KMS-11 (cell line): ENCODE results near the gene EIF4EBP2.

Experiments used
- H2AFZ ChIP-seq: fragments of 200-600 bp; sonication (generic); 2 replicates; pipeline ENCODE4 v1.6.1; 2016; ENCODE audit warnings: antibody characterized with exemption, mixed run types, low read depth
- H3K27ac ChIP-seq: fragments of 200-600 bp; sonication (generic); 2 replicates; pipeline ENCODE4 v1.6.1; 2016; ENCODE audit warnings: mild to moderate bottlenecking, mixed run types
- H3K27me3 ChIP-seq: fragments of 200-600 bp; sonication (generic); 2 replicates; pipeline ENCODE4 v1.6.1; 2017; ENCODE audit warnings: mild to moderate bottlenecking, low read depth, mixed run types, moderate library complexity; ENCODE audit not compliant: insufficient read depth
- H3K36me3 ChIP-seq: fragments of 200-600 bp; sonication (generic); 2 replicates; pipeline ENCODE4 v1.6.1; 2017; ENCODE audit warnings: mild to moderate bottlenecking, mixed run types; ENCODE audit not compliant: insufficient read depth
- H3K4me1 ChIP-seq: fragments of 200-600 bp; sonication (generic); 2 replicates; pipeline ENCODE4 v1.6.1; 2016; ENCODE audit warnings: mild to moderate bottlenecking, low read depth, mixed run types; ENCODE audit not compliant: poor library complexity, severe bottlenecking
- H3K4me2 ChIP-seq: fragments of 200-600 bp; sonication (generic); 2 replicates; pipeline ENCODE4 v1.7.0; 2016; ENCODE audit warnings: mild to moderate bottlenecking, mixed run types
- H3K4me3 ChIP-seq: fragments of 200-600 bp; sonication (generic); IDR thresholded peaks from 2 replicates; pipeline ENCODE4 v1.6.1; 2017; ENCODE audit warnings: low read depth, low read length, mixed read lengths; ENCODE audit not compliant: insufficient read depth
- H3K79me2 ChIP-seq: fragments of 200-600 bp; sonication (generic); 2 replicates; pipeline ENCODE4 v1.6.1; 2016; ENCODE audit warnings: low read depth, mixed run types; ENCODE audit not compliant: insufficient read depth
- H3K9ac ChIP-seq: fragments of 200-600 bp; sonication (generic); 2 replicates; pipeline ENCODE4 v1.6.1; 2016; ENCODE audit warnings: mild to moderate bottlenecking, mixed run types
- H4K20me1 ChIP-seq: fragments of 200-600 bp; sonication (generic); 2 replicates; pipeline ENCODE4 v1.6.1; 2016; ENCODE audit warnings: mild to moderate bottlenecking, mixed run types; ENCODE audit not compliant: insufficient read depth
- CTCF ChIP-seq: fragments of 200-600 bp; sonication (generic); conservative IDR thresholded peaks from 2 replicates; pipeline ENCODE4 v1.6.1; 2017; ENCODE audit warnings: low read depth, mild to moderate bottlenecking, antibody characterized with exemption, low read length, moderate library complexity, mixed read lengths

EIF4EBP2 gene

DNA sequence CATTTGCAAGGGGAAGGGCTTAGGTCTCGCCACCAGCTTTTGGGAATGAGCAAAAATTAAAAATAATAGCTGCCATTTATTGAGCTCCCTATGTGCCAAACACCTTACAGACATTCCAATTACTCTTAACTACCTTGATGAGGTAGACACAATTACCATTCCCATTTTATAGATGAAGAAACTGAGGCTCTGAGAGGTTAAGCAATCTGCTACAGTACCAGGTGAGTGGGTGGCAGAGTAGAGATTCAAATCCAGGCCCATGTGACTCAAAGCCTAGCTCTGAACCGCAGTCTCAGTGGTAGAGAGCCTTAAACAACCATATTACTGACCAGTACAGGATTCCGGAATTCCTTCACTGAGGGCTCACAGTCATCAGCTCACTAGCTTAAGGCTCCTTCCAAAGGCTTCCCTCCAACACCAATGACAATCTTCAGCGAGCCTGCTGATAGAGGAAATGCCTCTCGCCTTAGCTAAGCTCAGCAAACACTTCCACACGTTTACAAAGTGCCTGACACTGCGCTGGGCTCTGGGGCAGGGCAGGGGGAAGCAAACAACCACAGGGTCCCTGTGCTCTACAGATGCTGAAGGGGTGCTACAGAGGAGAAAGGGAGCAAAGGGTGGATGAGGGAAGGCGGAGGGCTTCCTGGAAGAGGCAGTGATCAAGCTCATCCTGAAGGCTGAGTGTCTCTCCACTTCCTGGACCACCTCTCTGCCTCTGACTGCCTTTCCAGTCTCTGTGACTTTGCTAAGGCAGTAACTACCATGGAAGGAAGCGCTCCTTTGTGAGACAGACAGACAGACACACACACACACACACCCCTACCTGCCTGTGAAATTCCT is 28.9 kb upstream of the EIF4EBP2 start:
- Histone ChIP-seq H3K27ac (no peak overlapping the region), H3K79me2 (no peaks in the 10 kb centered on the region)

DNA sequence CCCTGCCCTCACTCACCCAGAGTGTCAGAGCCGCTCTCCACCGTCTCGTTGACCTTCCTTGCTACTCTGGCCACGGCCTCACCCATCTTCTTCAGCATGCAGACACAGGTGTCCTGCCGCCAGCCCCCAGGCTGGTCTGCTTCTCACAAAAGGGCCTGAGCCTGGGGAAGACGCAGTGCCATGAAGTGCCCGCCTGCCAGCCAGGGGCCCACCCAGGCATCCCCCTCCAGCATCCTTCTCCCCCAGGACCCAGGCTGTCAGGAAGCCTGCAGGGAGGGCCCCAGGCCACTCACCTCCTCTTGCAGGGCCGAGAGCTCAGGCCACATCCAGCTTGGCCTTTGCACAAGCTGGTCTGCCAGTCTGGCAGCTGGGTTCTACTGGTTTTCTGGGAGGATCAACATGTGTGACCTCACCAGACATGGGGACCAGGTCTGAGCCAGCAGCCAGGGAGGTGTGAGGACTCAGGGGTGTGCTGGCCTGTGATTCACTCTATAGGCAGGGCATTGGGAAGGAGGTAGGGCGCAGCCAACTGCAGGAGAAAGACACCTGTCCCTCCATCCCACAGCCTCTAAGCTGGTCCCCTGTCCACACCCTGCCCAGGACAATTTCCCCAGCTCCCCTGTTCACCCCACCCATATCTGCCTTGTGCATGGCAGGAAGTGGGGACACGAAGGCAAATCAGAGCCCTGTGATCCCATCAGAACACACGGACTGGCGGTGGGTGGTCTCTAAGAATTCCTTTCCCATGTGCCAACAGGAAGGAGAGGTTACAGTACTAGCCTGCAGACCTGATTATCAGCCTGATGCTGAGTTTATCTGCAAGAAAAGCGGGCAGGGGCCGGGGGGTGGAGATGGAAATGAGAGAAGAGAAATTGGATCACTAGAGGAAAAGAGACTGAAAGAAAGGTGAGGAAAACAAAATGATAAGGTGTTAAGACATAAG is 27.2 kb upstream of the EIF4EBP2 start:
- no peak overlapping the region for H2AFZ ChIP-seq
- no peak overlapping the region for H3K27ac ChIP-seq
- H3K4me2 ChIP-seq = no peak overlapping the region
- no peaks in the 10 kb centered on the region for H4K20me1 ChIP-seq
- H3K36me3 ChIP-seq = no peaks in the 10 kb centered on the region
- H3K9ac ChIP-seq = no peak overlapping the region
- no peak for TF ChIP-seq CTCF
- no peaks in the 10 kb centered on the region for H3K27me3 ChIP-seq
- peaks cover 6% of the 10 kb centered on the region for H3K4me1 ChIP-seq
- no peak overlapping the region for H3K4me3 ChIP-seq
- H3K79me2 ChIP-seq = no peaks in the 10 kb centered on the region

More for the DNA sequence above, 28.9 kb upstream of the EIF4EBP2 start:
- Histone ChIP-seq H3K4me2 (no peak overlapping the region), H3K36me3 (no peaks in the 10 kb centered on the region), H4K20me1 (no peaks in the 10 kb centered on the region), H2AFZ (no peak overlapping the region), H3K4me1 (no peaks in the 10 kb centered on the region), H3K4me3 (no peak overlapping the region), H3K27me3 (no peaks in the 10 kb centered on the region), H3K9ac (no peak overlapping the region)
- TF ChIP-seq CTCF = no peak

- Histone ChIP-seq H3K9ac (no peak overlapping the region), H4K20me1 (no peaks in the 10 kb centered on the region), H3K4me1 (peaks cover 6% of the 10 kb centered on the region), H3K27me3 (no peaks in the 10 kb centered on the region), H3K4me2 (no peak overlapping the region), H3K4me3 (no peak overlapping the region), H2AFZ (no peak overlapping the region), H3K27ac (no peak overlapping the region), H3K79me2 (no peaks in the 10 kb centered on the region), H3K36me3 (no peaks in the 10 kb centered on the region)
- no peak for TF ChIP-seq CTCF
Observed at GRCh38 chr10:70378122-70378521, 25.8 kb upstream of the EIF4EBP2 start.

GRCh38 chr10:70379581-70380176 is 24.3 kb upstream of the EIF4EBP2 start:
- Histone ChIP-seq H2AFZ (no peak overlapping the region), H3K27ac (no peak overlapping the region), H3K4me3 (no peak overlapping the region), H3K27me3 (no peaks in the 10 kb centered on the region), H3K36me3 (no peaks in the 10 kb centered on the region), H3K4me2 (no peak overlapping the region), H4K20me1 (no peaks in the 10 kb centered on the region), H3K79me2 (no peaks in the 10 kb centered on the region), H3K9ac (no peak overlapping the region), H3K4me1 (peaks cover 6% of the 10 kb centered on the region)
- peak; percentile 66 for TF ChIP-seq CTCF
